ENCODE data around the gene CDC42BPB.

Gene CDC42BPB

GRCh38 chr14:102889615-102890014 lies 167.7 kb downstream of the CDC42BPB start:
- DNase-seq, result no peak

DNA sequence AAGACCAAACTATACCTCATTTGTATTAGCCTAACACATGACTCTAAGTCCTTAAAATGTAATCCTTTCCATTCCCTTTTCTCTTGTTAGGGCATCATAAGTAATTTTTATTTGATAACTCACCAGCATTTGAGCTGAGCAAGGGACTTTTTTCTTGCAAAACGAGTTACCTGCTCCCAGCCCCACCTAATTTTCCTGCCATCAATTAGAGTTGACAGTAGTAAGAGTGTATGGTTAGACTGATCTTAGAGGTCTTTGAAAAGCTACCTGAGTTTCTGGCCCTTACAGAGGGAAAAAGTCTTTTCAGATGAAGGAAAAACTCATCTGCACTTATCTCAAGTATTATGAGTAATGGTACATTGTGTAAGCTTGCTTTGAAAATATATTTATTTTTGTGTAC lies 168.6 kb downstream of the CDC42BPB start:
- DNase-seq, result no peak

DNA sequence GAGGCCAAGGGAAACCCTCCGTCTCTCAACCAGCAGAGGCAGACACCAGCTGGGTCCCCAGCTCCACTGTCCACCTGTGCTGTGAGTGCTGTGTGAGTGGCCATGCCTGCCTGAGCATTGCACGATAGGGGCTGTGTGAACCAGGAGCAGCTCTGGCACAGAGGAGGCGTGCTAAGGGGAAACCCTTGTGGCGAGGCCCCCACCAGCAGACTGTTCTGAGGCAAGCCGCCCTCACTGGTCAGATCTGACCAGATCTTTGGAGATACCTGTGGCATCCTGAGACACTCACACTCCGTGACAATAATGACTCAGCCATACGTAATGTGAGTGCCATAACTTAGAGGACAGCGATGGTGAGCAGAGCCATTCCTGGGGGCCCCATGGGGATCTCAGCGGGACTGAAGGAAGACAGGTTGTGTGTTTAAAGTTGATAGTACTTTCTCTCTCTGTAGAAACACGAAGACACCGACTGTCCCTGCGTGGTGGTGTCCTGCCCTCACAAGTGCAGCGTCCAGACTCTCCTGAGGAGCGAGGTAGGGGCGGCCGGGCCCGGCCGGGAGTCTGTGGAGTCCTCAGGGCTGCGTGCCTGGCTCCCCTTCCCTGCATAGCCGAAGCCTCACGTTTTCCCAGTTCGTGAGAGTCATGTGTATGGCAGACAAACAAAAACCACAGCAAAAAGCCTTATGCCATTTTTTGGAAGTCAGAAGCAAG lies 171.5 kb downstream of the CDC42BPB start:
- DNase-seq, result no peak

GRCh38 chr14:102883554-102883953 lies 173.8 kb downstream of the CDC42BPB start:
- DNase-seq, result no peak

DNA sequence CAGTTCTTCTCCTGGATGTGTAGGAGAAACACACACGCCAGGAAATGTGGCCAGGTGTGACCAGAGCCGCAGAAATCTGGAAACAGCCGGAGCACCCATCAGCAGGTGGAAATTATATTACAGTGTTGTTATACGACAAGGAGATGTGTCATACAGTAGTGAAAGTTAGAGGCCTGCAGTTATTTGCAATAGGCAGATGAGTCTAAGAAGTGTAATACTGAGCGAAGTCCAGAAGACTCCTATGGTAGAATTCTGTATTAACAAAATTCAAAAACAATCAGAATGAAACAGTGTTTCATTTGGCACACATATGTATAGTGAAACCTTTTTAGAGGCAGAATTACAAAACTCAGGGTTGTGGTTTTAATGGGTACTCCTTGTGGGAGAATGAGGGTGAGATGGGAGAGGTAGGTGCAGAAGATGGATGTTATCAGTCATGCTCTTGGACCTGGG lies 174.2 kb downstream of the CDC42BPB start:
- DNase-seq, result no peak

All from CD4-positive, alpha-beta T cell treated with Interleukin-17A for 1 hour (primary cell).